ENCODE measurements around the gene CCDC117.

GRCh38 chr22:28795071-28795693 lies 22.7 kb downstream of the CCDC117 start:
- TF ChIP-seq CTCF (conservative IDR thresholded peaks at IDR 0.05; ENCODE audit: low read depth, low read length) (no peak), EZH2 (IDR thresholded peaks at IDR 0.05; ENCODE audit: borderline replicate concordance, low read depth, low read length, poor library complexity, severe bottlenecking) (no peak)
